GM18517 (cell line): ENCODE data around the gene CEACAM16.

Source experiments
- ATAC-seq: cut with Tn5 transposase; IDR thresholded peaks from one replicate; pipeline ENCODE4 v1.9.1; 2021; ENCODE audit warnings: mild to moderate bottlenecking, moderate library complexity; ENCODE audit not compliant: unreplicated experiment

Gene CEACAM16

DNA sequence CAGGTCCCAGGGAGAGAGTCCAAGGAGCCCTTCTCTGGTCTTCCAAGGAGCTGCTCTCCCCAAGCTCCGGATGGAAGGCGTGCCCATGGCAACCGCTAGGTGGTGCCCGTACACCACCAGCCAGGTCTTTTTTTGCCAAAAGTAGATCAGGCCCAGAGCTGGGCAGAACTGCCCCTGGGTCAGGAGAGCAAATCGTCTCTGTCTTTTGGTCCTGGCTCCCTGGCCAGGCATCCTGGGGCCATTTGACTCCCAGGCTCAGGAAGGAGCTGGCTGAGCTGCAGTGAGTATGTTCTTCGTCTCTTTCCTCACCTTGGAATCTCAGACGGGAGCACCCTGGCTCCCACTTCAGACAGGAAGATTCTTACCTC is 25.0 kb downstream of the CEACAM16 start:
- peak; percentile 81 for ATAC-seq

- ATAC-seq: no peak
Measured at GRCh38 chr19:44725251-44725650, 26.3 kb downstream of the CEACAM16 start.

- ATAC-seq: no peak
Measured at GRCh38 chr19:44725684-44726083, 26.7 kb downstream of the CEACAM16 start.

GRCh38 chr19:44726465-44726864 is 27.5 kb downstream of the CEACAM16 start:
- no peak for ATAC-seq

DNA sequence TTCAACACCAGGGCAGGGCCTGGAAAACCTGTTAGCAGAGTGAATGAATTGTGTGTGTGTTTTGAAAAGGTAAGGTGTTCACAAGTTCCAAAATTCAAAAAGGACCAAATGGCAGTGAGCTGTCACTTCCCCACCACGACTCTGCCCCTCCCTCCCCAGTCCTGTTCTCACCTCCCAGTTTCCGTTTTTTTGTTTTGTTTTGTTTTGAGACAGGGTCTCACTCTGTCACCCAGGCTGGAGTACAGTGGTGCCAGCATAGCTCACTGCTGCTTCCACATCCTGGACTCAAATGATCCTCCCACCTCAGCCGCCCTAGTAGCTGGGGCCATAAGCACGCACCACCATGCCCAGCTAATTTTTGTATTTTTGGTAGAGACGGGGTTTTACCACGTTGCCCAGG is 29.2 kb downstream of the CEACAM16 start:
- no peak for ATAC-seq

- ATAC-seq: no peak
Measured at GRCh38 chr19:44729516-44730033, 30.6 kb downstream of the CEACAM16 start.

GRCh38 chr19:44731081-44731480 is 32.1 kb downstream of the CEACAM16 start:
- no peak for ATAC-seq

DNA sequence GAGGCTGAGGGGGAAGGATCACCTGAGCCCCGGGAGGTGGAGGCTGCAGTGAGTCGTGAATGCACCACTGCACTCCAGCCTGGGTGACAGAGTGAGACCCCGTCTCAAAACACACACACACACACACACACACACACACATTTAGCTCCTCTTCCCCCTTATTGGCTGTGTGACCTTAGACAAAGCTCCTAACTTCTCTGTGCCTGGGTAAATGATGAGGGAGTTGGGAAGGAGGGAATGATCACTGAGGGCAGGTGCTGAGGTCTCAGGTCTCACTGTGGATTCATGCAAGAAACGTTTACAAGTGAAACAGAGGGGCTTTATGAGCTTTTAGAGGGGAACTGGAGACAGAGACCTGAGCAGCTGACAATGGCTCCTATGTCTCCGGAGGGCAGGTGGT is 32.7 kb downstream of the CEACAM16 start:
- ATAC-seq: no peak

DNA sequence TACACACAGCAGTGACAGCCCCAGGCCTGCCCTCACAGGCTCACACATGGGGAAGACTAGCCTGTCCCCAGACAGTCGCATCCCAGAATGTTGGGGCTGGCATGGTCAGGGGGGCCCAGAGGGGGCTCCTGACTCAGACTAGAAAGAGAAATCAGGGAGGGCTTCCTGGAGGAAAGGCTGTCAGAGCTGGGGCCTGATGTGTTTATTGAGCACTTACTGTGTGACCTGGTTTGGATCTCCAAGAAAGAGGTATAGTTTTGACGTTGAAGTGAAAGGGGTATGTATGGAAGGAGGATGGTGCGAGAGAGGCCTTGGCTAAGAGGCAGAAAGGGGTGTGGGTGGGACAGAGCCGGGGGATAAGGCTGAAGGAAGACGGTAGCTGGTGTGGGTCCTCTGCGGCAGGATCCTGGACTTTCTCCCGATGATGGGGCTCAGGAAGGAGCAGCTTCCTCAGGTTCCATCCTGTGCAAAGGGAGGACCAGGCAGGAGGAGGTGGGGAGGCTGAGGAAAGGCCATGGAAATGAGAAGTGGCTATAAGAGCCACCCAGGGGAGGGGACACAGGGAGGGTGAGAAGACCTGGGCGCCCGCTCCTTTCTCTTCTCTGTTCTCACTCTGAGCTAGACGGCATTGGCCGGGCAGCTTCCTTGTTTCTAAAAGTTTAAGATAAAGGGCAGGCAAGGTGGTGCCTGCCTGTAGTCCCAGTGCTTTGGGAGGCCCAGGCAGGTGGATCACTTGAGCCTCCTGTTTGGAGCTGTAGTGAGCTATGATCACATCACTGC is 33.5 kb downstream of the CEACAM16 start:
- ATAC-seq: no peak

DNA sequence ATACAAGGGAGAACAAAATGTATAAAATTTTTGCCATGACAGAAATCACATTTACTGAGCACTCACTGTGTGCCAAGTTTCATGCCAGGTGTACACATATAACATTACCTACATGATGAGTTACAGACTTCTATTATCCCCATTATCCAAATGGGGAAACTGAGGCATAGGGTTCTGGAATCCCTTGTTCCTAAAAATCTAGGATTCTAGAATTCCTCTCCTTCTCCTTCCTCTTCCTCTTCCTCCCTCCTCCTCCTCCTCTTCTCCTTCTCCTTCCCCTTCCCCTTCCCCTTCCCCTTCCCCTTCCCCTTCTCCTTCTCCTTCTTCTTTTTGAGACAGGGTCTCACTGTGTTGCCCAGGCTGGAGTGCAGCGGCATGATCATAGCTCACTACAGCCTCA is 35.4 kb downstream of the CEACAM16 start:
- no peak for ATAC-seq

- ATAC-seq: no peak
Measured at GRCh38 chr19:44735011-44735410, 36.1 kb downstream of the CEACAM16 start.

DNA sequence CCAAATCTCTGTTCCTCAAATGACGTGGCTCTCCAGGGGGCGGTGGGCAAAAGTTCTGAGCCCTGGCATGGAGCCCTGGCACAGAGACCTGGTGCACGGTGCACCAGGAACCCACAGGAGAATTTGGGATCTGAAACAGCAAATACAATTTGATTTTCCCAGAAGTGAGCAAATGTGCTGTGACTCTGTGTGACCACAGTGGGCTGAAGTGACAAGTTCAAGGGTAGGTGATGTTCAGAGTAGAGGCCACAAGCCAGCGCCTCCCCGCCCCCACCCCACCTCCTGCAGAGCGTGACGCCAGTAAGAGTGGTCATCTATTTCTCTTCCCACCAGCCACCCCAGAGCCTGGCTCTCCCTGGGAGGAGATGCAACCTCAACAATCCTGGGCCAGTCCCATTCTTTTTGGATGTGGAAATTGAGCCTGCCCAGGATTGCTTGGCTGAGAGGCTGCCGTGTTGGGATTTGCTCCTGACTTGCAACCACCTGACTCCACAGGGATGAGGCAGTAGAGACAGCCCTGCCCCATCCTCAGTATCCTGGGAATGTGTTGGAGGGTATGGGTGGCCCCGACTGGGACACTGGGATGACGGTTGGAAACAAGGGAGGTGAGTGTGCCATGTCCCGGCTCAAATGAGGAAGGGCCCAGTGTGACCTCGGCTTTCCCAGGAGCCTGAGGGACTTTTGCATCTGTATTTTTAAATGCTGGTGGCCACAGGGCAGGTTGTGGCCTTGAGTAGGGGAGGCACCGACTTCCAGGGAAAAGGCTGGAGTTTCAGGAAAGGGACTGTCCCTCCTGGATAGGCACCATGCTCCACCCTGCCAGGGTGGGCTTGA is 38.5 kb downstream of the CEACAM16 start:
- no peak for ATAC-seq

GRCh38 chr19:44738136-44738535 is 39.2 kb downstream of the CEACAM16 start:
- ATAC-seq: no peak

GRCh38 chr19:44738603-44739558 is 39.9 kb downstream of the CEACAM16 start:
- ATAC-seq: no peak

DNA sequence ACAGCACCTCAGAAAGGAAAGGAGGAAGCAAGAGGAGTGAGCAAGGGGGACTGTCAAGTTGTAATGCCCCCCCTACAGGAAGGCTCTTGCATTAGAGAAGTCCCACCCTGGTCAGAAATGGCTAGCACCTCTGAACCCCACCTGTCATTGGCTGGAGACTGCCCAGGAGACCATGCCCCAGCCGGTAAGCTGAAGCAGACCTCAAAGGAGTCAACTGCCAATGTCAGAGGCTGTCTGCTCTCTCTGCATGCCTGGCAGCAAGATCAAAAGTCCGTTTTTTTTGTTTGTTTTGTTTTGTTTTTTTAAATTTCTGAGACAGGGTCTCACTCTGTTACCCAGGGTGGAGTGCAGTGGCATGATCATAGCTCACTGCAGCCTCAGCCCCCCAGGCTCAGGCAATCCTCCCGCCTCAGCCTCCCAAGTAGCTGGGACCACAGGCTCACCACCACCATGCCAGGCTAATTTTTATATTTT is 41.4 kb downstream of the CEACAM16 start:
- ATAC-seq: no peak

- ATAC-seq: no peak
Measured at GRCh38 chr19:44741258-44741731, 42.3 kb downstream of the CEACAM16 start.

DNA sequence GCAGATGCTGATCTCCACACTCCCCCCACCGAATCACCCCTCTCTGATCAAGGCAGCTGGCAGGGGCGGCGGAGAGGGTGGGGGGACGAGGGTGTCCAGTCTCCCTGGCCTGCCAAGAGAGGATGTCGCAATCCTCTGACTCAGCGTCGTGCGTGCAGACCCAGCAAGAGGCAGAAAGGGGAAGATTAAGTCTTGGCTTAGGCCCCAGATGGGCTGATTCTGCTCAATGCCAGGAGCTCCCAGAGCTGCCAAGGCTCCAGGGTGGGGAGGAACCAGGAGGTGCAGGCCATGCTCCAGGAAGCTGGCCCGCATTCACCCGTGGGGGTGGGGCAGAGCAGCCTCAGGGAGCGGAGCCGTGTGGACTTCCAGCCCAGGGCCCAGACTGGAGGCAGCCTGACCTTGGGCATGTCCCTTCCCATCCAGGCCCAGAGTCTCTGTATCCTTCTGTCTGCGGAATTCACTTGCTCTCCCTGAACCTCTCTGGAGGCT is 42.9 kb downstream of the CEACAM16 start:
- no peak for ATAC-seq

GRCh38 chr19:44742330-44743061 is 43.5 kb downstream of the CEACAM16 start:
- no peak for ATAC-seq

GRCh38 chr19:44744871-44745332 is 46.0 kb downstream of the CEACAM16 start:
- no peak for ATAC-seq
